ENCODE results near the gene HS3ST1.

Gene HS3ST1

DNA sequence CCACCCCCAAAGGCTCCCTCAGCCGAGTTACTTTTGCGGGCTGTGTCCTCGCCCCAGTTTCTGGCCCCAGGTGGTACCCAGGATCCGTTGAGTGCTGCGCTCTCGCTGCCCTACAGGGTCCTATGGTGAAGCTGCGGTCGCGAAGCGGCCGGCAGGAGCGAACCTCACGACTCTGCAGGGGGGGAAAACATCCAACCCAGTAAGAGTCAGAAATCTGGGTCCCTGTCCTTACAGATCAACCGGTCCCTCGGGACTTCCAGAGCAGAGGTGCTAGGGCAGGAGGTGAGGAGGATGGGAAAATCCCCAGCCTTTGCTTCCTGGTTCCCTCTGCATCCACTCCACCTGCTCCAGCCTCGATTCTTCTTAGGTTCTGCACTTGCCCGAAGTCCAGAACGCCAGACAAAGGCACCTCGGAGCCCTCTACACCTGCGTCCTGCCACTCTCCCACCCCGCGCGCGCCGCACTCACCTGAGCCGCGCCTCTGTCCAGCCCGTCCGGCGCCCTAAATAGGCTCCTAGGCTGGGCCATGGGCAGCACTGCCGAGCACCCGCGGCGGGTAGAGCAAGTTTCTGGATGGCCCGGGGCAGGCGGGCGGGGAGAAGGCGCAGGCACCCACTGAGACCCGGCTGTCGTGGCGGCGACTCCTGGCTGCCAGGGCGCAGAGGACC lies at the start of gene HS3ST1:
HS3ST1 (minus strand) TSS at position 664 of the 668 bp plus-strand sequence. CDS start 28,889 bp downstream, outside the sequence.
- DNase-seq, result no peak

DNA sequence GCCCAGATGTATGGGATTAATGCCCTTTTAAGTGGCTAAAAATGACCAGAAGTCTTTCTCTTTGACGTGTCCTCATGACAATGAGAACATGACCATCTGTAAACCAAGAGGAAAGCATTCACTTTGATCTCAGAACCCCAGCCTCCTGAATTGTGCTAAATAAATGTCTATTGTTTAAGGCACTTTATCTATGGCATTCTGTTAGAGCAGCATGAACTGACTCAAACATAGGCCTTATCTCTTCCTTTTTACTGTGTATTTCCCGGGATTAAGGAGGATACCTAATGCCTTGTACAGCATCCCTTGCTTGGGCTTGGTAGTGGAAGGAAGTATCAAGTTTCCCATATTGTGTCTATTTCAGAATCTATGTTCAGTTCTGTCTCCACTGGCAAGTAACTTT lies 47.2 kb upstream of the HS3ST1 start:
- no peak for DNase-seq

DNA sequence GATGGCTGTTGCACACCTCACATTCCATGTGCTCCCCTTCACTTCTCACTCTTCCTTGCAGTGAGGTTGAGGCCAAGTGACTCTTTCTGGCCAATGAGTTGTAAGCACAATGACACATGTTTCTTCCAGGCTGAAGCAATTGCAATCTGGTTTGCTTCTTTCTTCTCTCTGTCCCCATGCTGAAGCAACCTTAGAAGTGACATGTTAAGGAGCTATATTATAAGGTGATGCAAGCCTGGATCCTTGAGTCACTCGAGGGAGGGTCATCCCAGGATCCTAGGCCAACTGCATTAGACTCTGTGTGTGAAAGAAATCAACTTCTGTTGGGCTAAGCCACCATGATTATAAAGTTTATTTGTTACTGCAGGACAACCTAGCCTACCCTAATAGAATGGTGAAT lies 45.5 kb upstream of the HS3ST1 start:
- DNase-seq, result no peak

GRCh38 chr4:11472535-11472934 lies 43.8 kb upstream of the HS3ST1 start:
- no peak for DNase-seq

- DNase-seq, result no peak
Observed at GRCh38 chr4:11471618-11472017, 42.9 kb upstream of the HS3ST1 start.

DNA sequence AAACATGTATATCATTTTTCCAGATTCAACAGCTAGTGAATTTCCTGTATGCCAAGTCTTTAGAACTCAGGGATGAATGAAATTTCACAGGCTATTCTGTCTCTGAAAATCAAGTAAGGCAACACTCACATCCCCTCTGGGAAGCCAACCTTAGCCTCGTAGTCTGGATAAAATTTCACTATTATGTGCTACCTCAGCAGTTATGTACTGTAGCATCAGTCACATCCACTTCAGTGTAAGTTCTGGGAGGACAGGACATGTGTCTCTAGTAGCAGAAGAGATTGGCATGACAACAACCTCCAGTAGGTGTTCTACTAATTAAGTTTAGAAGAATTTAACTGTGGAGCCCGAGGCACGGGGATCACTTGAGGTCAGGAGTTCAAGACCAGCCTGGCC lies 42.4 kb upstream of the HS3ST1 start:
- DNase-seq, result no peak

DNA sequence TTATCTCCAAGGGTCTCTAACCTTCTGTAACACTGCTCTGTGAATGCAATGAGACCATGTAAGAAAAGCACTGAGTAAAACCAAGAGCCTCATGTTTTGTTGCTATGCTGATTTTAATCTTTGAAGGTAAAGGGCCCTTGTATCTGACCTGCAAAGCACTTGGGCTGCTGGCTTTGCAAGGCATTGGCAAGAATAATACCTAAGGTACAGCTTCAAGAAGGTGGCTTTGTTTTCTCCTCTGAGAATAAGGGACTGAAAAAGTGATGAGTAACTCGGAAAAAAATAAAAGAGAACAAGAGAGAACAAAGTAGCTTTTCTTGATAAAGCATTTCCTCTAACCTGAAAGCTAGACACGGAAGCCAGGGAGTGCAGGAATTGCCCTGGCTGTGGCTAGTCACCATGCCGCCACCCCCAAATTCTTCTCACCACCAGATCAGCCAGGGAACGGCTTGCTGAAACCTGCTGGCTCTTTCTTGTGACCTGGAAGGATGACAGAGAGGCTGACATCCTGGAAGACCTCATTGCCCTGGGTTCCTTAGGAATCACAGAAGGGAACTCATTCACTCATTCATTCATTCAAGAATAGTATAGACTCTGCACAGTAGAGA lies 41.8 kb upstream of the HS3ST1 start:
- no peak for DNase-seq

DNA sequence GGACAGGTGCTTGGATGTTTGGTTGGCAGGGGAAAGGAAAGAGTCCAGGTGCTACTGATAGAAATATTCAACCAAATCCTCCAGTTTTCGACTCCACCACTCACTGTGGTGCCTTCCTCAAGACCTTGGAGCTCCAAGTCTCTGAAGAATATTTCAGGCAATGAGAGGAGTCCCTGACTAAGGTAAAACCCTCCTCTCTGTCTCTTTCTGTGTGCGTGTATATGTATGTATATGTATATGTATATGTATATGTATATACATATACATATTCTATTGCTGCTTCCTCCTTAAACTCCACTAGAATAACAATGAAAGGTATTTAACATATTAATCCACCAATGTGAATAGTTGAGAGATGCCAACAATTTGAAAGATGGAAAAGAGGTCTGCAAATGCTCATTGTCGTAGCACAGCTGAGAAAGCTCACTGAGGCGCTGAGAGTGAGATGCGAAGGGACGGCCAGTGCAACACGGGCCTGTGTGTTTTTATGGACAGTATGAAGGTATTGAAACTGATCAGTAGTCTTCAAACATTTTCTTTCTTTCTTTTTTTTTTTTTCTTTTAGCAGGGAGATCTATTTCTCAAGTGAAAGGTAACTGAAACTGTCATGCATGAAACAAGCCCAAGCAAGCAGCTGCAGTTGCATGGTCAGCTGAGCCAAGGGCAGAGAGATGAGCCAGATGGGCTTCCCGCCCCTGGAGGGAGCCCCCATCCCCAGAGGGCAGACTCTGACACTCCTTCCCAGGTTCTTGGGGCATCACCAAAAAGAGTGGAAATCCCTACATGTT lies 41.1 kb upstream of the HS3ST1 start:
- no peak for DNase-seq

DNA sequence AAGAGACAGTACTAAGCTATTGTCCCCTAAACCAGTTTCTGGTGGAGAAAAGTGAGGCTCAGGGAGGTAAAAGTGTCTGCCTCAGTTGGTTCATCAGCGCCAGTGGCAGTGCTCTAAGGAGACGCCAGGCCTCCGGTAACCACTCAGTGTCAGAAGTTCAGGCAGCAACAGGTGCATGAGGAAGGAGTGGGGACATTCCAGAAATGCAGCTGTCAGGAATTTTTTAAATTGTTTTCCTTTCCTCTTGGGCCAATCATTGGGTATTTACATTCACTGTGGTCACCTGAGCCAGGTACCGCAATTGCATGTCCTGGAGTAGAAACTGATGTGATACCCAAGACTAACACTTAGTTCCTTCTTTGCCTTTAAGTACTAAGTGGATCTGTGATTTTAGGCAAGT lies 40.2 kb upstream of the HS3ST1 start:
- DNase-seq, result no peak

DNA sequence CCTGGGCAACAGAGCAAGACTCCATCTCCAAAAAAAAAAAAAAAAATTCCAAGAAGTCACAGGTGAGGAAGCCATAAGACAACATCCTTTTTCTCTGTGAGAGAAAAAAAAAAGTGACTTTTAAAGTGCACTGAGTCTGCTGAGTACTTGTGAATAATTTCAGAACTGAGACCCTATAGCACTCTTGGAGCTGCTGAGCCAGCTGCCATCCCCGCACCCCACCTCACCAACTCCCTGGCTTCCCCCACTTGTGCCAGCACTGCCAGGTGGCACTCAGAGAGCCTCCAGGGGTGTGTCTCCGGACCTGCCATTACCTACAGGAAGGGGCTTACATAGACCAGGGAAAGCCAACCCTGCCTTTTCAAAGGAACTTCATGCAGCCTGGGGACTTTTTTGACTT lies 39.2 kb upstream of the HS3ST1 start:
- DNase-seq, result no peak

- DNase-seq, result no peak
Observed at GRCh38 chr4:11463707-11464106, 35.0 kb upstream of the HS3ST1 start.

GRCh38 chr4:11456401-11456800 lies 27.7 kb upstream of the HS3ST1 start:
- no peak for DNase-seq

GRCh38 chr4:11455201-11455835 lies 26.6 kb upstream of the HS3ST1 start:
- DNase-seq, result no peak

DNA sequence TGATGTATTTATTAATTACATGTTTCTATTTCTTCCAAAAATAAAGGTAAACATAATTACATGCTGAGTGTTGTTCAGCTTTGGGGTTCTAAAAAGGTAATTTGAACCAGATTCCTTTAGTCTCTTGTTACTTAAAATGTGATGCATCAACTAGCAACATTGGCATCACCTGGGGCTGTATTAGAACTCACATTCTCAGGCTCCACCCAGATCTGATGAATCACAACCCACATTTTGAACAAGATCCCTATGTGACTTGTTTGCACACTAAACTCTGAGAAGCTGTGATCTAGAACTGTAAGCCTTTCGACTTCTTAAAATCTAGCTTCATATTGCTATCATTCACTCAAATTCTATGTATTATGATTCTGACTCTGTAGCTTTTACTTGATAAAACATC lies 23.0 kb upstream of the HS3ST1 start:
- DNase-seq, result no peak

DNA sequence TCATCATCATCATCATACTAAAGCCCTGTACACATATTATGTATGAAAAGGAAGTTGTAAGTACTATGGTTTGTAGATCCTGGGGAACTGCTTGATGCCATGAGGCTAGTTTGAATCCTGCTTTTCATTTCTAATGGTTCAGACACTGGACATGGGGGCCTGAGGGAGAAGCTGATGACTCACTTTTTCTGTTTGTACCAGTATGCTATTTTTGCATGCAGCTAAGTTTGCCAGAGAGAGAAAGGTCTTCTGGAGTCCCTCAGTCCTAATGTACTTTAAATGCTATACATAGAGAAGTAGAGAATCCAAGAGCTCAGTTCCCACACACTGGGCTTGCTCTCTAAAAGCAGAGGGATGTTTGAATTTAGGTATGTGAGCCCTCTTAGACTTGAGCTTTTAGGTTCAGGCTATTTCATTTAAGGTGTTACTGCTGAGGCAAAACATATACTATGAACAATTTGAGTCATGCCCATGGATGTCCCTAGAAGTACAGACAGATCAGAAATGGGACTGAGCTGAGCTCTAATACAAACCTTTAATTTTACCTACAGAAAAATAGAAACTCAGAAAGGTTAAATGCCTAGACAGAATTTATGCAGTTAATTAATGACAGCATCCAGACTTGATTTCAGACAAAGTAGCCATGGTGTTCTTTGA lies 17.6 kb upstream of the HS3ST1 start:
- no peak for DNase-seq

GRCh38 chr4:11441194-11441556 lies 12.5 kb upstream of the HS3ST1 start:
- DNase-seq, result no peak

- no peak for DNase-seq
Observed at GRCh38 chr4:11440481-11441193, 11.9 kb upstream of the HS3ST1 start.

GRCh38 chr4:11439836-11440235 lies 11.1 kb upstream of the HS3ST1 start:
- no peak for DNase-seq

- no peak for DNase-seq
Observed at GRCh38 chr4:11438647-11439046, 10.0 kb upstream of the HS3ST1 start.

DNA sequence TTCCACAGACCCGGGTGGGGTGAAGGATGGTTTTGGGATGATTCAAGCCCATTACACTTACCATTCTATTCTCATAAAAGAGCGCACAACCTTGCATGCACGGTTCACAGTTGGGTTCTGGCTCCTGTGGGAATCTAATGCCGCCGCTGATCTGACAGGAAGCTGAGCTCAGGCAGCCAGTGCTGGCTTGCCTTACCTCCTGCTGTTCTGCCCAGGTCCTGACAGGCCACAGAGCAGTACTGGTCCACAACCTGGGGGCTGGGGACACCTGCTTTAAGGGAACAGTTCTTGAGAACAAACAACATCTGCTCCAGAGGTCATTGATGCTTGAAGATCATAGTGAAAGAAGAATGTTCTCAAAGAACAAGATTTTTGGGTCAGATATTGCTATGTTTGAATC lies 8.0 kb upstream of the HS3ST1 start:
- no peak for DNase-seq

DNA sequence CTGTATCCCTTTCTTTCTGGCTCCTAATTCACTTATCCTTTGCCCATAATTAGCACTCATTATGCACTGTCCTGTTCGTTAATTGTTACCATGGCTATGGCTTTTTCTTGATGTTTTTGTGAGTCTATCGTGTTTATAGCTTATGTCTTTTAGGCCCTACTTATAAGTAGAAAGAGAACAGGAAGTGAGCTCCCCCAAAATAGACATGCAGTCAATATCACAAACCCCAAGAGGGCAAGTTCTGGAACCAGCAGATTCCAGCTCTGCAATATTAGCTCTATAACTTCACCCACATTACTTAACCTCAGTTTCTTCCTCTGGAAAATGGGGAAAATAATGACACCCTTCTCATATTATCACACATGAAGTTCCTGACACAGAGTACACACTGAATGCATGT lies 7.4 kb upstream of the HS3ST1 start:
- DNase-seq, result no peak

DNA sequence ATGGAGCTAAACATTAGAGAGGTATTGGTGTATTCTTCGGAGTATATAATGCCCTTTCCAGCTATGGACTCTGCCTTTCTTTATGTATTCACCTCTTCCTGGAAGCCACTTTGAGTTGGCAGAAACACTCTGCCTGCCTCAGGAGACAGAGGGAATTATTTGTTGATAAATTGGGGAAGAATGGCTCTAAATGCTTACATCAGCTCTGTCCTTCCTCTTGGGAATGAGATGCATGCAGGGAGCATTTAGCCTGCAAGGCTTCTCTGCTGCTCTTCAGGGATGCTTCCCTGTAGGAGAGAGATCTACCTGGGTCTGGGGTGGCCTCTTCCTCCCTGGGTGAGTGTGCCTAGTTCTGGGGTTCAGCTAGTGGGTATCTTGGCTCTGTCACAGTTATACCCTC lies 6.9 kb upstream of the HS3ST1 start:
- DNase-seq, result no peak

- DNase-seq, result no peak
Observed at GRCh38 chr4:11431111-11431510, 2.4 kb upstream of the HS3ST1 start.

All from NCI-H1436 treated with DMSO at 0.1 percent for 48 hours (cell line).